A172 (cell line): ENCODE results near the gene PGPEP1. TPM values are rescaled to one million over a fixed set of nuclear protein-coding genes. Genes with fewer than 3 reads are reported as not detected.
"Not testable (repeated sequence)": the region's sequence is repeated elsewhere in the genome, so short reads cannot be mapped to it uniquely, and the experiment has no call there.

ENCODE experiments used
- DNase-seq: peaks from one replicate; pipeline ENCODE4 v3.0.0-alpha.2; 2015; ENCODE audit warnings: low spot score
- total RNA-seq: library from RNA; depleted of rRNA; stranded (reverse); fragments of >200 nt; shearing (Covaris generic); gene quantifications from 2 replicates; pipeline ENCODE4 v1.2.3, GENCODE V29; 2014

Gene PGPEP1
- total RNA-seq, 1 experiment from 2014 or later: 19.1 TPM

DNA sequence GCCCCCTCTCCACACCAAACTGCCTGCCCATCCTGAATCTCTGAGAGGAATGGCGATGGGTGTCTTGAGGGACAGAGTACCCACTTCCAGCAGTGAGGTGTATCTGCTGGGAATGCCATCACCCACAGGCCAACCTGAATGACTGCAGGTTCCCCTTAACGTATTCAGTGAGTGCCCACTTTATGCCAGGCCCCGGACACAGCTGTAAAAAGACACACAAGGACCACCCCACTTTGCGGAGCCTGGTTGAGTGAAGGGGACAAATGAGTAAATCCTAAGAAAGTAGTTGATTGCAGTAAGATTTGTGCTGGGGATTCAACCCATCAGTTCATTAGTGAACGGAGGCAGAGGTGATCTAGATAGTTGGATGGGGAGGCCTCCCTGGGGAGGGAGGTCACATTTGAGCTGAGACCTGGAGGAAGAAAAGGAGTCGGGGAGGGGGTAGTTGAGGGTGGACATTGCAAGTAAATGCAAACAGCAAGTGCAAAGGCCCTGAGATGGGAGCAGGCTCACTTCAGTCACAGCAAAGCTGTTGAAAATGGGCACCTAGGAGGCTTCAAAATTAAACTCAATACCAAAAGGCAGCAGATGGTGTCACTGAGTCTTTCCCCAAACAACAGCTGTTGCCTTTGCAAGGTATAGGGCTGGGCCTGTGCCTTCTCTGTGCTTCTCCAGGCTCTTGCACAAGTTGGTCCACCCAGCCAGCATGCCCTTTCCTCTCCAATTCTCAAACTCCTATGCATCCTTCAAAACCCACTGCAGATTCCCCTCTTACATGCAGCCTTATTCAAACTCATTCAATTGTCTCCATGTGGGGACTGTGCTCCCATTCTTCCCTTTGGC is 49.9 kb downstream of the PGPEP1 start:
- no peak for DNase-seq

DNA sequence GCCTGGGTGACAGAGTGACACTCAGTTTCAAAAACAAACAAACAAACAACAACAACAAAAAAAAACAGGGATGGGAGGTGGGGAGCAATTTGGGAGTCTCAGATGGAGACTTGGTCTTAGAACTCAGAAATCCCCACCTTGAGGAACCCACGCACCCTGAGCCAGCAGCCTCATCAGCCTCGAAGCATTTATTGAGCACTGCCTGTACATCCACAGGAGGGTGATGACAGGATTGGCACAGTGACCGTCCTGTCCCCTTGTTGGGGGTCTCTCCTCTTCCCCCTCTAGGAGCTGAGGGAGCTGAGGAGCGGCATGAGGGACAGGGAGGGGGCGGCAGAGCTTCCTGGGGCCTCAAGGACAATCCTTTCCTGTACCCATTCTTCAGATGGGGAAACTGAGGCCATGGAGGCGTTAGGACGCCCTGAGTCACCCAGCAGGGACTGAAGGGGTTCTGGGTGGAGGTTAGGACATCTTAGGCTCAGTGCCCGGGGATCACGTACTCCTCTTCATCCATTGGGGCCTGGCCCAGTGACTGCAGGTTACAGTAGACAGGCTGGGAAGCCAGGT is 51.2 kb downstream of the PGPEP1 start:
- DNase-seq: no peak

DNA sequence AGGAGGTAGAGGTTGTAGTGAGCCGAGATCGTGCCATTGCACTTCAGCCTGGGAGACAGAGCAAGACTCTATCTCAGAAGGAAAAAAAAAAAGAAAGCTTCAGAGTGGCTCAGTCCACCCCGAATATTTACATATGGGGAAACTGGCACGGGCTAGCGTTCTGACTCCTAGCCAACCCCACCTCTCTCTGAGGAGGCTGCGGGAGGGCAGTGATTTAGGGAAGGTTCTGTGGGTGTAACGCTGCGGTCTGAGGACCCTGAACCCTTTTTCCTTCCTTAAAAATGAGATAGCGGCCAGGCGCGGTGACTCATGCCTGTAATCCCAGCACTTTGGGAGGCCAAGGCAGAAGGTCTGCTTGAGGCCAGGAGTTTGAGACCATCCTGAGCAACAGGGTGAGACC is 52.0 kb downstream of the PGPEP1 start:
- peak; percentile 77 for DNase-seq

DNA sequence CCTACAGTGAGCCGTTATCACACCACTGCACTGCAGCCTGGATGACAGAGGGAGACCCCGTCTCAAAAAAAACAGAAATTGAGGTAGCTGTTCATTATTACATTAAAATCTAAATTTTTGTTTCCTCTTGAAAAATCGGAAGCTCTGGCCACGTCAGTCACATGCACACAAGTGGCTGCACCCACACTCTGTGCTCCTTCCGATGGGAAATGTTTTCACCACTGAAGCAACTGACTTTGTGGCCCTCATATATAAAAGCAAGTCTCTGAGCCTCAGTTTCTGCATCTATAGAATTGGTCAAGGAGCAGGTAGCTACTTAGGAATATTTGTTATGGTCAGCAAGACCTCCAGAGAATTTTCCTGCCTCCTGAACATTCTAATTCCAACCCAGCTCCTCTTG is 52.5 kb downstream of the PGPEP1 start:
- DNase-seq: no peak

DNA sequence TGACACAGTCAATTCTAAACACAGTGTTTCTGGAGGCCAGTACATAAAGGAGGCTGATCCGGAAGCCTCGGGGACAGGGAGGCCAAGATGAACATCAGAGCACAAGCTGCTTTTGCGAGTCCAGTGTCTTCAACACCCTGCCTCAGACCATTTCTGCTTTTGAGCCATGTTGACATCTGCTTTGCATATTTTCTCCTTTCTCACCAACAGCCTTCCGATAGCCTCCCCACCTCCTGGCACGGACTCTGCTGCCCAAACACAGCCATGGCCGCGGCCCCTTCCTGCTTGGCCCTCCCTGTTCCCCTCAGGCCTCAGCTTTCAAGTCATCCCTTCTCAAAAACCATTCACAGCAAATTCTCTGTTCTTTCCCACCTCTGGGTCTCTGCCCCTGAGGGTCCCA is 53.4 kb downstream of the PGPEP1 start:
- no peak for DNase-seq

DNA sequence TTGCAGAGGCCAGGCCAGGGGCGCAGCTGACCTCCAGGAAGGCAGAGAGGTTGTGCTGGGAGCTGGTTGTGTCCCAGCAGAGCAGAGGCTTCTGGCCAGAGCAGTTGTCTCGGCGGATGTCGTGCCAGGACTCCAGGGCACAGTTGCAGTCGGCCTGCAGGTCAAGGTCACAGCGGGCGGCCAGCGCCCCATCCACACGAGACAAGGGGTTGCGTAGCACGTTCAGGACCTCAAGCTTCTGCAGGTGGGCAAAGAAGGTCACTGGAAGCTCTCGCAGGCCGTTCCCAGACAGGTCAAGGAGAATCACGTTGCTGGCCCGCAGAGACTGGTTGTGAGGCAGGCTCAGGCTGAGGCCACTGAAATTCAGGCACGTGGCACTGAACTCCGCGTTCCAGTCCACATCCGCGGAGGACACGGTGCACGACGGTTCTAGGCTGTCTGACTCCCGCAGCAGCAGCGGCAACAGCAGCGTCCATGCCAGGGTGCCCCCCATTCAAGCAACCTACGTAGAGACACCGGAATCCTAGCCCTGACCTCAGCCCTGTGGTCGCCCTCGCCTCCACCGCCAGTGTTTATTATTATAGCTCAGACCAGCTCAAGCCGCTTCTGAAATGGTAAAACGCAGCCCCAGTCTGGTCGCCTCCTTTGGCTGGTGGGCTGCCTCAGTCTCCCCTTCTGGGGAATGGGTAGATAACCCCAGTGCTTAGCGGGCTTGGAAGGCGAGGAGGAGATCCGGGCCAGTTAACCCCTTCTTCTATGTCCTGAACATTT is 56.3 kb downstream of the PGPEP1 start:
- DNase-seq: no peak

DNA sequence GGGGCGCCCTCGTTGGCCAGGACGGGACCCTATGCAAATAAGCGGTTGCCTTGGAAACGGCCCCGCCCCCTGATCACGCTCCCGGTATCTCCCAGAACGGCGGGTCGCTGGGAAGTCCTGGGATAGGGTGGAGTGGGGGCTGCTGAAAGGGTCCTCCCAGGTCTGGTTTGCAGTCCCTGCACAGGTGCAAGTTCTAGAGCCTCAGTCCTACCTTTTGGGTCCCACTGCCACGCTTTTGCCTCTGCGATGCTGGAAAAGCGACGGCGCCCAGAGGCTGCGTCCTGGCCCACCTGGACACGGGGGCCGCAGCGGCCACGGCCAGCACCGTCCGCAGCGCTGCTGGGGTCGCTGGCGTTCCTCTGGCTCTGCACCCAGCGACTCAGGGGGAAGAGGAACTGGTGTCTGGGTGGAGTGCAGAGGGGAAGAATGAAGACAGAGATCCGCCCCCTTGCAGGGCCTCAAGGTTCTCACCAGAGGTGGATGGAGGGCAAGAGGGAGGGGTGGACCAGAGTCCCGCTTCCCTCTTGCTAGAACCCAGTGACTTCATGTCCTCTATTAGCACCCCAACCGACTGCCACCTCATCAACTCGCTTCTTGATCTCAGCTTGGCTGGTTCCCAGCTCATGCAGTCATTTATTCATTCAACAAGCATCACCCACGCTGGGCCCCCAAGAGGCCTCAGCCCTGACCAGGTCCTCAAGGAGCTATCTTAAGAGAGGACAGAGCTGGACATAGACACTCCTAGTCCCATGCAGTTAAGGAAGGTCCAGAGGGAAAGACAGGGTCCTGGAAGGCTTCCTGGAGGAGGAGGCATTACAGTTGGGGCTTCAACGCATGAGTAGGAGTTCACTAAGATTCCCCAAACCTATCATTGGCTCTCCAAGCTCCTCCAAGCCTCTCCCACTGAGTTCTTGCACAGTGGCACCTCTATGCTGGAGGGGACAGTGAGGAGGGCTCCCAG is 57.1 kb downstream of the PGPEP1 start, which contains the start of gene LRRC25:
TSS of gene LRRC25 (minus strand) at position 381 of the 961 bp plus-strand sequence. CDS start 659 bp downstream, outside the sequence.
- DNase-seq: no peak

DNA sequence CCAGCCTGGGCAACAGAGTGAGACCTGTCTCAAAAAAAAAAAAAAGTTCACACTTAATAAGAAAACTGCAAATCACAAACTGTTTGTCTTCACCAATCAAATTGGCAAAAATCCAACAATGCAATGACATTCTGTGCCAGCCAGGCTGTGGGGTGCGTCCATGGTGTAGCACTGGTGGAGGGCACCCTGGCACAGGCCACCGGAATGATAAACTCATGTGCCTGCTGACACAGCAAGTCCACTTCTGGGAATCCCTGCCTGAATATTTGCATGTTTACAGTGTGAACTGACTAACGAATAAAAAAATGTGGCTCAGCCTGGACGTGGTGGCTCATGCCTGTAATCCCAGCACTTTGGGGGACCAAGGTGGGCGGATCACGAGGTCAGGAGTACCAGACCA is 58.6 kb downstream of the PGPEP1 start:
- peak; percentile 71 for DNase-seq

DNA sequence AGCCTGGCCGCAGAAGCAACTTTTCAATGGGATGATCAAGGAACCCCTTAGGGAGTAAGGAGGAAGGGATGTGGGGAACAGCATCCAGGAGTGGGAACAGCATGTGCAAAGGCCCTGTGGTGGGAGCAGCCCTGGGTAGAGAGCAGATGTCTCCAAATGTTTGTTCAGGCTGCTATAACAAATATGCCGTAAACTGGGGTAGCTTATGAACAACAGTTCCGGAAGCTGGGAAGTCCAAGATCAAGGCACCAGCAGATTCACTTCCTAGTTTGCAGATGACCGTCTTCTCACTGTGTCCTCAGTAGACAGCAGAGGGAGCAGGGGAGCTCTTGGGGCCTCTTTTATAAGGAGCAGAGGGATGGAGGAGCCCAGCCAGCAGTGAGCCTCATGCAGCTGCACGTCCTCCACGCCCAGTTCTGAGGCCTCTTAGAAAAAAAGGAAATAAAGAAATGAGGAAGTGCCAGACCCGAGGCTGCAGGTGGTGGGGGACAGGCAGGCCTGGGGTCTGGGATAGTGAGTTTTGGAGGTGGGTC is 61.2 kb downstream of the PGPEP1 start:
- peak; percentile 43 for DNase-seq

DNA sequence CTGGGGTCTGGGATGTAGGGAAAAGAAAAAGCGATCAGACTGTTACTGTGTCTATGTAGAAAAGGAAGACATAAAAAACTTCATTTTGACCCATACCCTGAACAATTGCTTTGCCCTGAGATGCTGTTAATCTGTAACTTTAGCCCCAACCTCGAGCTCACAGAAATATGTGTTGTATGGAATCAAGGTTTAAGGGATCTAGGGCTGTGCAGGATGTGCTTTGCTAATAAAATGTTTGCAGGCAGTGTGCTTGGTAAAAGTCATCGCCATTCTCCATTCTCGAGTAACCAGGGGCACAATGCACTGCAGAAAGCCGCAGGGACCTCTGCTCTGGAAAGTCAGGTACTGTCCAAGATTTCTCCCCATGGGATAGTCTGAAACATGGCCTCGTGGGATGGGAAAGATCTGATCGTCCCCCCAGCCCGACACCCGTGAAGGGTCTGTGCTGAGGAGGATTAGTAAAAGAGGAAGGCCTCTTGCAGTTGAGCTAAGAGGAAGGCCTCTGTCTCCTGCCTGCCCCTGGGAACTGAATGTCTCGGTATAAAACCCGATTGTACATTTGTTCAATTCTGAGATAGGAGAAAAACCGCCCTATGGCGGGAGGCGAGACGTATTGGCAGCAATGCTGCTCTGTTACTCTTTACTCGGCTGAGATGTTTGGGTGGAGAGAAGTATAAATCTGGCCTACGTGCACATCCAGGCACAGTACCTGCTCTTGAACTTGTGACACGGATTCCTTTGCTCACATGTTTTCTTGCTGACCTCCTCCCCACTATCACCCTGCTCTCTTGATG is 62.3 kb downstream of the PGPEP1 start:
- not testable (repeated sequence) for DNase-seq

DNA sequence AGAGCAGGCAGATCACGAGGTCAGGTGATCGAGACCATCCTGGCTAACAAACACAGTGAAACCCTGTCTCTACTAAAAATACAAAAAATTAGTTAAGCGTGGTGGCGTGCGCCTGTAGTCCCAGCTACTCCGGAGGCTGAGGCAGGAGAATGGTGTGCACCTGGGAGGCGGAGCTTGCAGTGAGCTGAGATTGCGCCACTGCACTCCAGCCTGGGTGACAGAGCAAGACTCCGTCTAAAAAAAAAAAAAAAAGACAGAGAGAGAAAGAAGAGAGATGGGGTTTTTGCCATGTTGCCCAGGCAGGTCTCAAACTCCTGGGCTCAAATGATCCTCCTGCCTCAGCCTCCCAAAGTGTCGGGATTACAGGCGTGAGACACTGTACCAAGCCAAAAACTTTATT is 65.4 kb downstream of the PGPEP1 start:
- not testable (repeated sequence) for DNase-seq

DNA sequence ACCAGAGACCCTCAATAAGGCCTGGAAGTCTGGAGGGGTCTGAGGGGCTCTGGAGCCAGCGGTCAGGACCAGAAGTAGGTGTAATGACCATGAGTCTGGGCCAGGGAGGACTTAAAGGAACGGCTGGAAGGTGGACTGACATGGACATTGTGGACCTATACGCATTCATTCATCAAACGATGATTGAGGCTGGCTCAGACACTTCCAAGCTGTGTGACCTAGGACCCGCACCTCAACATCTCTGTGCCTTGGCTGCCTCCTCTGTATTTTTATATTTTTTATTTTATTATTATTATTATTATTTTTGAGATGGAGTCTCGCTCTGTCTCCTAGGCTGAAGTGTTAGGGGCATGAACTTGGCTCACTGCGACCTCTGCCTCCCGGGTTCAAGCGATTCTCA is 66.4 kb downstream of the PGPEP1 start:
- DNase-seq: no peak

DNA sequence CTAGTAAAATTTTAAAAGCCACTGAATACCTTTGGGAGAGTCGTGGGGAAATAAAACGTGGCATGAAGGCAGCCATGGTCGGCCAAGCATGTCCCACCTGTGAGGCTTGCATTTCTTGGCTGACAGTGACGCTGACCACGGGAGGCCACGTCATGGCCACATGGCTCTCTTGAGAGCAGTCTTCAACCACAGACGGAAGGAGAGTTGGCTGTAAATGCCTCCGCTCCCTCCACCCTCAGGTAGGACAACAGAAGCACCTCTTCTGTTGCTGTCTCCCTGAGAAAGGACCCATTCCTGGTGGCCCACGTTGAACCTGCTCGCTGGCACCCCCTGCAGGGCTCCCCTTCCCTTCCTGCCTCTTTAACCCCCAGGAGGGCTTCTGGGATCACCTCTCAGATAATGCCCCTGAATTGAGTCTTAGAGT is 67.7 kb downstream of the PGPEP1 start:
- no peak for DNase-seq

DNA sequence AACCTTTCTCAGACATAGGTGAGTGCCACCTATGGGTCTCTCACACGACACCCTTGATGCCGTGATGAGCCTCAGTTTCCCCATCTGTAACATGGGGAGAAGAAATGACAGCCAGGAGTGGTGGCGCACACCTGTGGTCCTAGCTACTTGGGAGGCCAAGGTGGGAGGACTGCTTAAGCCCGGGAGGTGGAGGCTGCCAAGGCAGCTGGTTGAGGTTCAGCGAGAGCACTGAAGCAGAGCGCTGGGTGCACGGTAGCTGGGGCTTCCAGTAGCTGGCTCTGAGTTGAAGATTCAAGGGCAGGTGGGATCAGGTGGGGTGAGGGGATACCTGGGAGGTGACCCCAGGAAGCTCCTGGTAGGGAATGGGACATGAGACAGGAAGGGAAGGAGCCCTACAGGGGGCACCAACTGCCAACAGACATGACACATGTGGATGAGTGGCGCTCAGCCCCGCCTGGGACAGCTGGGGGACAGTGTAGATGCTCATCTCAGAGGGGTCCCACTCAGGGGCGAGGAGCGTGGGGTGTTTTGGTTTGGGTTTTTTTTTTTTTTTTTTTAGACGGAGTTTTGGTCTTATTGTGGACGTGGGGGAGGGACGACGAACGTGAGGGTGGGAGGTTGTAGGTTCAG is 72.3 kb downstream of the PGPEP1 start:
- no peak for DNase-seq

DNA sequence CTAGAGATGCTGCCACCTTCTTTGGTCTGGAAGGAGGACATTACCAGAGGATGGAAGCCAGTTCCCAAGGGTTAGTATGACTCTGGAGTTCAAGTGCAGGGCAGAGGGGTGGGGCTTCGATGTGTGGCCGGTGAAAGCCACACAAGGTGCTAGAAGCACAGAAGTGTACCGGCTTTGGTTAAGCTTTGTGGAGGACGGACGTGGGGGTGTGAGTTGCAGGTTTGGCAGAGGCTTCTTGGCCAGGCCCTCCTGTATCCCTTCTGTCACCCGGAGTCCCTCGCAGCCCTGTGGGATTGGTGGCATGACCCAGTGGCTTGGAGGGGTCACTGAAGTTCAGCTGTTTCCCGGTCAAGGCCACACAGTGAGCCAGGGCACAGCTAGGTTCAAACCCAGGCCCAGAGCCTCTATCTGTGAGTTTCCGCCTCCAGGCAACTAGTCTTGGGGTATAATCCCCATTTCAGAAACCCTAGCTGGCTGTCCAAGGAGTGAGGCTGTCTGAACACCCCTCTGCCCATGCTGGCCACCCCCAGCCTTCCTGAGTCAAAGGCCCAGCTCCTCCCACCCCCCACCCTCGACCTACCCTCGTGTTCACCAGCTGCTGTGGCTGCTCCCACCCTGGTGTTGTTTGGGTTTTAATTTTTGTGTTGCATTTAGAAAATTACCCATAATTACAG is 74.2 kb downstream of the PGPEP1 start:
- peak; percentile 66 for DNase-seq

DNA sequence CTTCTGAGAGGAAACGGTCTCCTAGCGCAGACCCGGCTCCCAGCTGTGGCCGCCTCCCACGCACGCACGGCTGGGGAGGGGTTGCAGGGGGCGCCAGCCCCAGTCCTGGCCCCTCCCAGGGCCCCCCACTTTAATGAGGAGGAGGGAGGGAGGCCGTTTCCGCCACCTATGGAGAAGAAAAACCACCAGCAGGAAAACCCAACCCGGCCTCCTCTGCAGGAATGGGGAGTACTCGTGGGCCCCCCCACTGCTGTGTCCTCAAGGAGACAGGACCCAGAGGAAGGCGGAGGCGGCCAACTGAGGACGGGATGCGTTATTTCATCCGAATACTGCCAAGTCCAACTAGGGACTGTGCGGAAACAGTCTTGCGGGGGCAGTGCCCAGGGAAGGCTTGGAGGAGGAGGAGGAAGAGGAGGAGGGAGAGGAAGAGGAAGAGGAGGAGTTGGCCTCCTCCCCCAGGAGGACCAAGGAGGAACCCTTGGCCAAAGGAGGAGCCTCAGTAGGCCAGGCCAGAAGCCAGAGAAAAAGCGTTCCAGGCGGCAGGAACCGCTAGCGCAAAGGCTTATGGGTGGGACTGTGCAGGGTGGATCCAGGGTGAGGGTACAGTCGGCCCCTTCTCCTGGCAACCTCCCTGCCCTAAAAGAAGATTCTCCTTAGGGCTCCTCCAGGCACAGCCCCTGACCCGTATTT is 74.9 kb downstream of the PGPEP1 start:
- peak; percentile 93 for DNase-seq

DNA sequence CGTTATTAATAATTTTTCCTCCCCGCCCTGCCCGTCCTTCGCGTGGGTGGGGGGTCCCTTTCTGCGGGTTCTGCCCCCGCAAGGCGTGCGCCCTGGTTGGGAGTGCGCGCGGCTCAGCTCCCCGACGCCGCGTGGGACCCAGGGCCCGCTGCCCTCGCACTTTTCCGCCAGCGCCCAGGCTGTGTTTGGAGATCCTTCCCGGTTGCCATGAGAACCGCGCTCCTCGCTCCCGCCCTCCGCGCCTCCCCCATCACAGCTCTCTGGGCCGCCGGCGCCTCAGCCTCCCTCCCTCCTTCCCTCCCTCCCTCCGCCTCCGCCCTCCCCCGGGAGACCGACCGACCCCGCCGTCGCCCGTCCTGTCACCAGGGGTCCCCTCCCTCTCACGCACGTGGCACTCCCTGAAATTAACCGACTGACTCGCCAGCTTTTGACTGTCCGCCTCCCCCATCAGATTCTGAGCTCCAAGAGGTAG is 76.4 kb downstream of the PGPEP1 start:
- peak; percentile 83 for DNase-seq

DNA sequence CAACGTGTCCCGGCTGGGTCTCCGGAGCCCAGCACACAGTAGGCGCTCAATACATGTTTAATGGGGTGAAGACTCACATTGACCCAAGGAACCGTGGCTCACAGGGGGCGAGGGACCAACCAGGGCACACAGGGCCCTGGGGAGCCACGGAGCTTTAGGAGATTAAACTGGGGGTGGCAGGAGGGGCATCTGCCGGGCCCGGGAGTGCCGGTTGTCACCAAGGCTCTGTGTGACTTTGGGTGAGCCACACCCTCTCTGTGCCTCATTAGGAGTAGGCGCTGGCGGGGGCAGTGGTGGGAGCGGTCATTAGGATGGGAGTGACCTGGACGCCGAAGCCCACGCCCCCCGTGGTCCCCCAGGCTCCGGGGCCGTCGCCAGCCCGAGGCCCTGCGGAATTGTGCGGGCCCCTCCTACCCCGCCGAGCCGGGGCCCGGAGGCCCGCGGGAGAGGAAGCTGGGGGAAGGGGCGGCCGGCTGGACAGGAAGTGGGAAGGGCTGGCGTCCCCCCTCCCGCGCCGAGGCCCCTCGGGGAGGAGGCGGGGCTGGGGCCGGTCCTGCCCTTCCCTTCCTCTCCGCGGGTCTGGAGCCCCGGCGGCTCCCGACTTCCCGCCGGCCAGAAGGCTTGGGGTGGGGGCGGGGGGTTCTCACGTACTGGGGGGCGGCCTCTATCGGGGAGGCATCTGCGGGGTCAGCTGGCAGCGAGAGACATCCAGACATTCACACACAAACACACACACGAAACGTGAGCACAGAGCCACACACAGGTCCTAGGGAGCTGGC is 77.0 kb downstream of the PGPEP1 start:
- peak; percentile 86 for DNase-seq
